ENCODE results near the gene ST6GAL1. TPM values are rescaled to one million over a fixed set of nuclear protein-coding genes. Genes with fewer than 3 reads are reported as not detected.

Gene ST6GAL1
- total RNA-seq, 1 donor from 2014 or later = 72.7 TPM

GRCh38 chr3:187114511-187114910 is 184.2 kb downstream of the ST6GAL1 start:
- Histone ChIP-seq H3K4me3 (no peak overlapping the region), H3K9me3 (no peaks in the 10 kb centered on the region), H3K4me1 (no peaks in the 10 kb centered on the region), H3K36me3 (no peaks in the 10 kb centered on the region), H3K27me3 (ENCODE audit: low read depth) (no peaks in the 10 kb centered on the region), H3K27ac (no peak overlapping the region)
- TF ChIP-seq CTCF (IDR thresholded peaks at IDR 0.05) = no peak
- no peak for ATAC-seq
- no peak for DNase-seq
- intact Hi-C loops (cut with DNase I) = no loop called here

- Histone ChIP-seq H3K36me3 (no peaks in the 10 kb centered on the region), H3K27ac (no peak overlapping the region), H3K27me3 (ENCODE audit: low read depth) (no peaks in the 10 kb centered on the region), H3K4me3 (no peak overlapping the region), H3K4me1 (no peaks in the 10 kb centered on the region), H3K9me3 (no peaks in the 10 kb centered on the region)
- no peak for ATAC-seq
- no peak for TF ChIP-seq CTCF (IDR thresholded peaks at IDR 0.05)
- DNase-seq = no peak
- intact Hi-C loops (cut with DNase I) = no loop called here
Observed at GRCh38 chr3:187120326-187120725, 190.0 kb downstream of the ST6GAL1 start.

- Histone ChIP-seq H3K9me3 (no peaks in the 10 kb centered on the region), H3K36me3 (no peaks in the 10 kb centered on the region), H3K27me3 (ENCODE audit: low read depth) (no peaks in the 10 kb centered on the region), H3K4me1 (no peaks in the 10 kb centered on the region), H3K4me3 (no peak overlapping the region), H3K27ac (no peak overlapping the region)
- TF ChIP-seq CTCF (IDR thresholded peaks at IDR 0.05) = no peak
- ATAC-seq (no peak), DNase-seq (no peak)
- intact Hi-C loops (cut with DNase I) = no loop called here
Observed at GRCh38 chr3:187122261-187122660, 191.9 kb downstream of the ST6GAL1 start.

GRCh38 chr3:187125319-187126031 is 195.1 kb downstream of the ST6GAL1 start:
- H3K27me3 ChIP-seq (ENCODE audit: low read depth) = no peaks in the 10 kb centered on the region
- H3K4me3 ChIP-seq = no peak overlapping the region
- H3K27ac ChIP-seq = no peak overlapping the region
- no peak for ATAC-seq
- no peak for TF ChIP-seq CTCF (IDR thresholded peaks at IDR 0.05)
- no peak for DNase-seq
- H3K36me3 ChIP-seq = no peaks in the 10 kb centered on the region
- no peaks in the 10 kb centered on the region for H3K9me3 ChIP-seq
- intact Hi-C loops (cut with DNase I) = no loop called here
- no peaks in the 10 kb centered on the region for H3K4me1 ChIP-seq

Other genes with a start within 250 kb of the ST6GAL1 start
- gene KNG1, start 213.2 kb upstream of the ST6GAL1 start, total RNA-seq = not detected
- 424 TPM for gene EIF4A2, start 146.9 kb upstream of the ST6GAL1 start, total RNA-seq
- 8.4 TPM for gene RFC4, start 124.0 kb upstream of the ST6GAL1 start, total RNA-seq
- not detected for gene ADIPOQ, start 87.8 kb upstream of the ST6GAL1 start, total RNA-seq
- 4.8 TPM for gene RPL39L, start 209.0 kb downstream of the ST6GAL1 start, total RNA-seq